CD4-positive, alpha-beta T cell treated with Interleukin-6 for 4 hours (primary cell): ENCODE measurements around the gene KIDINS220.

ENCODE experiments used
- DNase-seq: peaks from one replicate; pipeline ENCODE4 v3.0.0-alpha.2; 2020; ENCODE audit warnings: mixed read lengths

The KIDINS220 gene

DNA sequence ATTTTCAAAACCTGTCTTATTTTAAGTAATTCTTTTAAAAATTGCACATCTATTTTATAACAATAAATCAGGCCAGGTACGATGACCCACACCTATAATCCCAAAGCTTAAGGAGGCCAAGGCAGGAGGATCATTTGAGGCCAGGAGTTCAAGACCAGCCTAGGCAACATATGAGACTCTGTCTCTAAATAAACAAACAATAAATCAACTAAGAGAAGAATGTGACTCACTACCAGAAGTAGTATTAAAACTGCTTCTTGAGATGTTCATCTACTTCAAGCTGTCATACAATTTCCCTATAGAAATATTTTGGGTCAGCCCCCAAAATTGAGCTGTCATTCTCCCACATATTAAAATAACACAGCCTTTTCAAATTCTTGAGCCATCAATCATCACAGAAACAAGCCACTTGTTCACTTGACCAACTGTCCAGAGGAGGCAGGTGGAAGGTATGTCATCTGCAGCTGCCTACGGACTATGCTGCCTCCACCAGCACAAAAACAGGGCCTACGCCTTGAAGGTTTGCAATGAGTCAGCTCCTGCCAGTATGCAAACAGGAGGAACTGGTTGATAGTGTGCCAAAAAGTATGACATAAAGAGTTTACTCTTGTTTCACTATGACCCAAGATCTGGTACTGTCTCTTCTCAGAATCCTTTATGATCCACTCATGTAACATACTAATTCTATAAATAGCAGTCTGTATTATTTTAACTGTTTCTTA, 33.6 kb downstream of the KIDINS220 start:
- no peak for DNase-seq

DNA sequence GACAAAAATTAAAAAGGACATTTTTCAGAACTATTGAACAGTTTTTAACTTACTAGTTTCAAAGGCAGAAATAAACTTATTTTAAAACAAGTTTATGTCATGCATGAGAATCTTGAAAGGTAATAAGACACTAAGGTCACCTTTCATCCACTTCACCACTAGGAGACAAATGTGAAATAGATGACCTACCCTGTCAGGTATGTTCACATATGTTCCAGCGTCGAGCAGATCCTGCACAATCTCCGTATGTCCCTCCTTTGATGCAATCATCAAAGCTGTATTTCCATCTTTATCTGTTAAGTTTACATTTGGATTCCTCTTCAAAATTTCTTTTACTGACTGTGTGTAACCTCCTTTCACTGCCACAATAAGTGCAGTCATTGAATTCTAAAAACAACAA, 34.7 kb downstream of the KIDINS220 start:
- no peak for DNase-seq

DNA sequence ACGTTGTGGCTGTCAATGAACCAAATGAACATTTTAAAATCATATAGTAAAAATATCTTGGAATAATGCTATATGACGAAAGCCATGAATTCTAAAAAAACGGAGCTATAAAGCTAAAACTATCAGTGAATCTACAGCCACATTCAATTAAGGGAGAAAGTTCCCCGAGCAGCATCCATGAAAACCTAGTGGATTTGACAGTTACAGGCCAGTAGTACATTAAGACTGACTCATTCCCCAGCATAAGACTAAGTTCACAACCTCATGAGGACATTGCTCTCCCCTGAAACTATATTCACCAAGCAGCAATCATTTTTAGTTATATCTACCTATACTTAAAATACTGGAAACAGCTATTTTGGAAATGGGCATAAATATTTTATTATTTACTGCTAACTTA, 36.6 kb downstream of the KIDINS220 start:
- no peak for DNase-seq

DNA sequence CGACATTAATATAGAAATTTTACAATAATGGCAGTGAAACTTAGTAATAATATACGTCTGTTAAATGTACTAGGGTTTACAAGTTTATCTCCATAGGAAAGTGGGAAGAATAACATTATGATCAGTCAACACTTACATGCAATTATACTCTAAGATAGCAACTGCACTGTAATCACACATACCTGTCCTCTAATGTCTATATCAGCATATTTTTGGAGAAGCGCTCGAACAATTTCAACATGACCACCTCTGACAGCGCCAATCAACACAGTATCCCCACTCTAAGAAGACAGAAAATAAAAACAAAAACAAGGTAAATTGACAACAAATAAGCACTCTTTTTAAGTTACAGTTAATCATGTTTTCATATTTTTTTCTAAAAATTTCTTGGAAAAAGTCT, 37.2 kb downstream of the KIDINS220 start:
- DNase-seq, result no peak

DNA sequence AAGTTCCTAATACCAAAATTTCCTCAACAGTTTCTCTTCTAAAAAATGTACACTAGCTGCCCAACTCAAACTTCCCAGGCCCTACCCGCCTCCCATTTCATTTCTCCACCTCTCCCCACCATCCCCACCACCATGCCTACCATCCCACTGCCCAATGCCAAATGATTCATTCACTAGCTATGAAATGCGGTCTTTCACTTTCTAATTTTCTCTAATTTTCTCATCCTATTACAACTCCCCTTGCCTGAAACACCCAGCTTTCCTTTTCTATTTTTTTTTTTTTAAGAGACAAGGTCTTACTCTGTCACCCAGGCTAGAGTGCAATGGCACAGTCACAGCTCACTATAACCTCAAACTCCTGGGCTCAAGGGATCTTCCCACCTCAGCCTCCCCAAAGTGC, 38.4 kb downstream of the KIDINS220 start:
- DNase-seq, result no peak

DNA sequence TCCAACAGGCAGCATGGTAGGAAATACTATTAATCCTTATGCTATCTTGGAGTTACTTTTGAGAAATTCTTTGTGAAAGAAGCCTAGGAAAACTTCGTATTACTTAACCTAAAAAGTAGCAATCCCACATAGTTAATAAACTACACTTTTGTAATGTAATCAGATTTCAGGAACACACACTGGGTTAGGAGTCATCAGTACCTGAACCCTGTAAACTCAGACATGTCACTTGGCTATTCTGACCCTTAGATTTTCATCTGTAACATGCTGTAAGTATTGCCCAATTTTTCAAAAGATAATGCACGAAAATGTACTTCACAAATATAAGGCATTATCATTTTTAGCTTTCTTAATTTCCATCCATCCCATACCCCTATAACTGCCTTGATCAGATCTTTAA, 39.0 kb downstream of the KIDINS220 start:
- DNase-seq, result no peak

DNA sequence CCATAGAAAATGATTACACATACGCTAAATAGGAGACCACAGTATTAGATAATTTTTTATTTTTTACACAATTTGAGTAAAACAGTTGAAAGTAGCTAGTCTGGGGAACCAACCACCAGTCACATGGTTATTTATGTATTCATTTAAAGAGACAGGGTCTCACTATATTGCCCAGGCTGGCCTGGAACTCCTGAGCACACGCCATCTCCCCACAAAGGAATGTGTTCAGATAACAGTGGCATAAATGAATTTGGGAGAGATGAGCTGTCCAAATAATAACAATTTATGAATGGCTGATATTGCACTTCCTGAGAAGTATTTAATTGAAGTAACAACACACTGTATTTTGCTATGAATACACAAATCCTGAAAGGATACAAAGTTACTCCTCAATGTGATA, 39.7 kb downstream of the KIDINS220 start:
- no peak for DNase-seq

DNA sequence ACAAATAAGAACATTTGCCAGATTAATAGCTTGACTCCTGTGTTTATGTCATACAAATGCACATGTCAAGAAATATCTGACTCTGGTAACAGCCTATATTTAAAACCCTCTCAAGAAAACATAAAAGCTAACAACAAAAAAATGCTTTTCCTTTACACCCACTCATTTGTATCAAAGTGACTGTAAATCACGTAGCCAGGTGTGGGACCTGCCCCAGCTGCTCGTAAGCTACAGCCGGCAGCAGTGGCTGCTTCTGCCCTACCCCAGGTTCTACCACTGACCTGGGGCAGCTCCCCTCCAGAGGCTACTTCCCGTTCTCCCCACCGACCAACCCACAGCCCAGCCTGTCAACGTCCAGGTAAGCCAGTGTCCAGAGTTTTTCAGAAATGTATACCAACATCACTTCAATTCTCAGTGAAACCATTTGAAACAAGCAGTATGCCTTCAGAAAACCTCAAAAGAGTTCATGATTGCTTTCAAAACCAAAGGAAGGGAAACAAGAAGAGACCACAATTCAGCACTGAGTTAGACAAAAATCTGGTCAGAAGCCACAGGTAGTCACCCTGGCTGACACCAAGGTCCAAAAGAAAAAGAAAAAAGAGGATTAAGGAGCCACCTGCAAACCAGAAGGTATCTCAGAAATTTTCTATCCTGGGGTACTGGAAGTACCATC, 40.4 kb downstream of the KIDINS220 start:
- no peak for DNase-seq

DNA sequence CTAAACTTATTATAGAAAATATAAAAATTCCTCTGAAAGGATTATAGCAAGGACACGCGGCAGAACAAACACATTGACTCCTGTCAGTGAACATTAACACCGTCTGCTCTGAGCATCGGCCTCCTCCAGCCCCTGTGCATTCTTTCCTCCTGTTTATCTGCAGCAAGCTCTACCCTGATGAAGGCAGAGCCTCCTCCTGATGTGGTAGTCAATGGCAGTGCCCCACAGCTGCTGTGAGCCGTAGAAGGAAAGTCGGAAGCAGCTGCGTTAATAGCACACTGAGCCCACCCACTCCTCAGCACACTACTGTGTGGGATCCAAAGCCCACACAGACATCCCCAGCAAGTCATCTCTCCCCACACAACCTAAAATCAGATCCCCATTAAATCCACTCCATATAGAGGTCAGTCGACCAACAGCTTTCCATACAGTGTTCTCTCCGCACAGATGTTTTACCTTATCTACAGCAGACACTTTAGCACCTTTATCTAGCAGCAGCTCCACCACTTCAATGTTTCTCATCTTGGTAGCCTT, 41.0 kb downstream of the KIDINS220 start:
- no peak for DNase-seq

DNA sequence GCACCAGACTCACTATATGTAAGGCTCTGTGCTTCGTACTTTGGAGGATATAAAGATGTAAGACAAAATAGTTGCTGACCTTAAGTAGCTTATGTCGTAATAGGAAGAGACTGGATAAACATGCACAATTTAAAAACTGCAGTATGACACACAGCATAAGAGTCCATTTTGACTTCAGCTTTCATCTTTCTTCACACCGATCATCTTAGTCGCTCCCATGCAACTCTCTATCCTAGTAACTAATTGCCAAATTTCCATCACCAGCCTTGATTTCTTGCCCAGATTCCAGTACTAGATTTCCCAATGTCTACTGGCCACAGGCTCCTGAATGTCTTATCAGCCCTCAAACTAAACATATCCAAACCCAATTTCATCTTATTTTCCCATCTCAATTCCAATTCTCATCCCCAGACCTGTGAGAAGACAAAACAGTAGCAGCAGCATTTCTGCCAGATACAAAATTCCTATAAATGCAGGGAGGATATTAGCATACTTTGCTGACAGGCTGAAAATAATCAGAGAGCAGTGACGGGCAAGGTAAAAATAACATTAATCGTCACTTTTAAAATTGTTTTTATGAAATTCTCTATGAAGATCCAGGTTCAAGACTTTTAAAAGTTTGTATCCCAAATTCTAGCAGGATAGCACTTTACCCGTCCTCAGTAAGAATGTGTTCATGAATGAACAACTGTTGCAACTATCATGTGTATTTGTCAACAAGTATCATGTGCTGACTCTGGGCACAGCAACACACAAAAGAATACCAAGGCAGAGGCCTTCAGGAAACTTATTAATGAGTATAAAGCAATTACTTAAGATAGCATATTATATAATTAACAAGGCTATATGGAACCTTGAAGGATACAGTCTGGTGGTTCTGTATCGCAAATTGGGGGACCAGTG, 42.2 kb downstream of the KIDINS220 start:
- no peak for DNase-seq

DNA sequence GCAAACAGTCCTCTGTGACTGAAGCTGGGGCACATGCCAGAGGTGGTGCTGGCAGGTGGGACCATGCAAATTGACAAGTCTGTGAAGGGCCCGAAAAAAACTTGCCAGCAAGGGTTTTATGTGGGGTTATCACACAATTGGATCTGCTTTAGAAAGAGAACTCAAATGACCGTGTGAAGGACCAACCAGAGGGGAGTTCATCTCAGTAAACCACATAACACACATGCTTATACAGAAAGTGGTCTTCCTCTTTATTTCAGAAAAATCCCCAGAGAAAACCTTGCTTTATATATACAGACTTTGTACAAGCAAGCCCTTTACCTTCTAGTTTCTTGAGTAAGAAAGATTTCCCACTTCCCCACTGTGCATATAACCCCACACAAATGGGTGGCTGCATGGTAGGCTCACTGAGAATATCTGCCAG, 46.7 kb downstream of the KIDINS220 start:
- DNase-seq, result no peak

DNA sequence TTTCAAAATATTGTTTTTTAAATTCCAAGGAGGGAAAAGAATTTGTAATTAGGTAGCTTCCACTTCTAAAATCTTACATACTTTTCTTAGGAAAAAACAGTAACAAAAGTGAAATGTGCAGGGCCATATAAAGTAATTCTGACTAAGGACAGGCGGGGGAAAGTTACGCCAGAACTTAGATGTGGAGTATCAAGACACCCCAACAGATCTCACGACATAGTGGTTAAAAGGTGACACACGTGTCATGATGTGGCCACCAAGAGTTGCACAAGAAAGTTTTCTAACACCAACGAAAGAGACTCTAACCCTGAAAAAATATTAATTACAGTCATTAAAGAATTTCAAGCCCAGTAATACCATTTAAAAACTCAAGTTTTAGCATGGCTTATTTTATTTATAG, 51.0 kb downstream of the KIDINS220 start:
- DNase-seq, result no peak

DNA sequence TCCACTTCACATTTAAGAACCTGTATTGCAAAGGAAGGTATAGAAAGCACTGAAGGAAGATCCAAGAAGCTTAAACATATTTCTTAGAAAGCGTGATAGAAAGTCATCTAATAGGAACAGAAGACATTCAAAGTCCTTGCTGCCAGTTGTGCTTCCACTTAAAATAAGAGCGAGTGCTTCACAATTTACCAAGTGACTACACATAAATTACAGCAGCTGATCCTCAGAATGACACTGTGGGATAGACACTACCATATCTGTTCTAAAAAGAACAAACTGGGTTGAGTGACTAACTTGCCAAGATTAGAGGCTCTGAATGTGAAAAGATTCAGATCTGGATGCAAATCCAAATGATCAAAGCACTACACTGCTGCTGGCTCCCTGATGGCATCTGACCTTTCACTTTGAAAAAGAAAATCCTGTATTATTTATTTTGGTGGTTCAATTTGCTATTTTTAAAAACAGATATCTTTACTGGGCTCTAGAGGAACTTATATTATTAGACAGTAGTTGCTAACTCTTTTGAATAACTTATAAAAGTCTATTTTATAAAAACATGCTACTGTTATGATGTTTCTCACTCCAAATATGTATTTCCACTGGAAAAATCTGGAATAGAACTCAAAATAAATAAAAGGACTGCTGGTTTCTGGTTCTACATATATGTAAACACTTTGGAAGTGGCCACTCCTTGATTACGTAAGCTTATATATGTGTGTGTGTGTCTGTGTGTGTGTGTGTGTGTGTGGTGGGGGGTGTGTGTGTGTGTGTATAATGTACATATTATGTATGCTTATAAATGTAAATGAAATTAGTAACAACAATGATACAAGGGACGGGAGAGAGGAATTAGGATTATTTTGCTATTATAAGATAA, 57.4 kb downstream of the KIDINS220 start:
- no peak for DNase-seq

DNA sequence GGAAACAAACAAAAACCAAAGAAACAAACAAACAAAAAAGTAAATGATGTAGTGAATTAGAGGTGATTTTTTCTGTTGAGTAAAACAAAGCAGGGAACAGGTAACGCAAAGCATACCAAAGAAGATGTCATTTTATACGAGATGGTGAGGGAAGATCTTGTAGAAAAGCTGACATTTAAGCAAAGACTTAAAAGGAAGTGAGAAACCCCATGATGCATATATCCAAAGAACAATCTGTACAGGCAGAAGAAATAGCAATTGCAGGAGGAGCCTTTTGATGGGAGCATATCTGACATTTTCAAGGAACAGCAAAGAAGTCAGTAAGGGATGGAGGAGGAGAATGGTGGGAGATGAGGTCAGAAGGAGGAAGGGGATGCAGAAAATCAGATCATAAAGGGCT, 63.0 kb downstream of the KIDINS220 start:
- no peak for DNase-seq

DNA sequence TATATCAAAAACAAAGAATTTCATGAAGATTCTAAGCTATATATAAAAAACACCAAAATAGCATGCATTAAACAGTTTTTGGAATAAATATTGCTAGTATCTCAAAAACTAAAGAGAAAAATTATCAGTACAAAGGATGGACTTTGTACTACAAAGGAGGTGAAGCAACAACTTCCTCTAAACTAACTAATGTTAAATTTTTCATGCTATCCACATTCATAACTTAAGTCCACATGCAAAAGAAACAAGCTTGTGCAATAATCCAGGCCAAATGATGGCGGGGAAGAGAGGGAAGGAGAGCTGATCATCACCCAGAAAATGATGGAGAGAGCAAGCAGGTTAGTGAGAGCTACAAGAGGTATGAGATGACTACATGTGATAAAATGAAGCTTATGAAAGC, 70.1 kb downstream of the KIDINS220 start:
- DNase-seq, result no peak

DNA sequence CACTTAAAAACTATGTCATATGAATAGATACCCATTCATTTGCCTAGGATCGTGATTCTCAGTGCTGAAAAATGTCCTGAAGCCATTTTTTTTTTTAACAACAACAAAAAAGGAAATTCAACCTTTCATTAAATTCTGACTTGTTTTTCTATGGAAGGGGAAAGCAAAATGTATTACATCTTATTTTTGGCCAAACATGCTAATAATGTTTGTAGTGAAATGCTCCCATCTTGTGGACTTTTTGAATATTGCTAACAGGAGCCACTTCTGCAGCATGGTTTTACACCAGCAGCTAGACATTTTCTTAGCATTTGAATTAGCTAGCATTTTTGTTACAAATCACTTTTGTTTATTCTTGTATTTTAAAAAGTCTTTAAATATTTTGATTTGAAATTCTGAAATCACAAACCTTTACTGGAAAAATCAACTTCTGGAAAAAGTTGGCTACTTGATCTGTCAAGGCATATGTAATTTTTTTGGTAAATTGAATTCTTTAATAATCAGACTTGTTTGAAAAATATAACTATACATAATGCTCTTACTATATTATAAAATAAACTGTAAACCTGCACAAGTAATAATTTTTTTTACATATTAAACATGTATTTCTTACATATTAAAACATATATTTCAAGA, 75.8 kb downstream of the KIDINS220 start:
- no peak for DNase-seq

DNA sequence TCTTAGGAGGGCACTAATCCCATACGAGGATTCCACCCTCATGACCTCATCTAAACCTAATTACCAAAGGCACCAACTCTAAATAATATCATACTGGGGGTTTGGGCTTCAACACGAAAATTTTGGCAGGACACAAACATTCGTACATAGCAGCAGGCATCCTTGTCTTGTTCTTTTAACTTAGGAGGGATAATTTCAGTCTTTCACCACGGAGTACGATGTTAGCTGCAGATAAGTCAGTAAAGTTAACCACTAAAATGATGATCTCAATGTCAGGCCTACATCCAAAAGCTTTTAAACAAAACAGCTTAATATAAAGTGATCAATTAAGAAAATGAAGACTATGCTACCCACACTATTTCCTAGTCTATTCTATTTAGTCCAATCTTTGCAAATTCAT, 80.7 kb downstream of the KIDINS220 start:
- DNase-seq, result no peak

DNA sequence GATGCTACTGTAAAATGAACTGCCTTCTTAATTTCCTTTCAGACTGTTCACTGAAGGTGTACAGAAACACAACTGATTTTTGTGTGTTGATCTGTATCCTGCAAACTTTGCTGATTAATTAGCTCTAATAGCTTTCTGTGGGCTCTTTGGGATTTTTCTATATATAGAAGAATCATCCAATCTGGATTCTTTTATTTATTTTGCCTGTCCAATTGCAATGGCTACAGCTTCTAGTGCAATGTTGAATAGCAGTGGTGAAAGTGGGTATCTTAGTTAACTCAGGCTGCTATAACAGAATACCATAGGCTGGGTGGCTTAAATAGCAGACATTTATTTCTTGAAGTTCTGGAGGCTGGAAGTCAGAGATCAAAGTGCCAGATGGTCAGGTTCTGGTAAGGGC, 81.2 kb downstream of the KIDINS220 start:
- no peak for DNase-seq

DNA sequence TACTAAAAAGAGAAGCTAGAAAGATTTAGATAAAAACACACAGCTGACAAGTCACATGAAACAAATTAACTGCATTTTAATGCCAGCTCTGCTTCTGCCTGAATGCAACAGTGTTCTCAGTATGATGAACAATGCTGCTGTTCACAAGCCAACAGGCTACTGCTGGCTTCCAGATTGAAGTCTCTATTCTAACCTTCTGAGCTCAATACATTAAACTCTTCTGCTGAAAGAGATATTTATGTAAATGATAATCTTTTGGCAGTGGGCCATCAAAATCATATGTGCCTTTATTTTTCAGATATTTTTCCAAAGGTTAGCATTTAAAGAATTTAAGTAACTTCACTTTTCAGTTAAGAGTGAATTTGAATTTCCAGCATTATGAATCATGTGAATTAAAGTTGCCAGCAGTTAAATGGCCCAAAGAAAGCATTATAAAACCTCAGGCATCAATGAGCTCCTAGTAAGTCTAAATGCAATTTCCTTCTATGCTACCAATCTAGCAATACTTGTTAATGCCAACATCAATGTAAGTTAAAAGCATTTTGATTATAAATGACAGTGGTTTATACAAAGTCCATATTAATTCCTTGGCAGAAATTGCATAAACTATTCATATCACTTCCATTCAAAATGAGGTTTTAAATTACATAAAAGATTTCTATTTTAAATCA, 83.2 kb downstream of the KIDINS220 start:
- no peak for DNase-seq

DNA sequence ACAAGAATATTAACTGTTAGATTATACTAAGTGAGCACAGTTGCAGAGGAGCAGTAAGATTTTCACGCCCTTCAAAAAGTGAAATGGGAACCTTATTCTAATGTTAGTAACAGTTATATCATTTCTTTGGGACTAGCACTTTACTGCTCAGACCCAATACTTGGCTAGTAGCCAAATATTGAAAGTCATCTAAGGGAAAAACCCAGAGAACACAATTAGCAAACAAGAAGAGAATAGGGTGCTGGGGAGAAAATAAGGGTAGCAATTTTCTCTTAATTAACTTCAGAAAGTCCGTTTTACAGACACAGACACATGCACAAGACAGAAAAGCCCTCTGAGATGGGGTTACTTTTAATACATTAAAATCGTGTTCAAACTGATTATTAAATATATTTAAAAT, 83.8 kb downstream of the KIDINS220 start:
- no peak for DNase-seq

DNA sequence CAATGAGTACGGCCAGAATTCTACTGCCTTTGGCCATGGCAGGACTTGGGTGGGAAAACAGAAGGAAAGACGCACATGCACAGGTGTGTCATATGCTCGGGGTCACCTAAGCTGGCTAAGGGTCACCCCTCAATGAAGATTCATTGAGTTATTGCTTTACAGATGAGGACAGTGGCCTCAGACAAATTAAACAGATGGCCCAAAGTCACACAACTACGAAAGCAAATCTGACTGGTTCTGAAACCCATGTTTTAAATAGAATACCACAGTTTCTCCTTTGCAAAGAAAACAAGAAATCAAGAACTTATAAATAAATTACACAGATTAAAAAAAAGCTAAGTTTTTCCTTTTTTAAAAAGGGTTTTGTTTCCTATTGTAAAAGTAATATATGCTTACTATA, 85.0 kb downstream of the KIDINS220 start:
- DNase-seq, result no peak
